PFSK-1 (cell line): ENCODE measurements around the gene FGFR2. TPM values are rescaled to one million over a fixed set of nuclear protein-coding genes. Genes with fewer than 3 reads are reported as not detected.

Source experiments
- FOXP2 ChIP-seq: optimal IDR thresholded peaks from 2 replicates; pipeline ENCODE3; 2011; ENCODE audit warnings: borderline replicate concordance, control low read depth, inconsistent platforms; ENCODE audit not compliant: insufficient read depth; ENCODE audit errors: extremely low read length, extremely low read depth
- POLR2AphosphoS5 ChIP-seq: IDR thresholded peaks from 2 replicates; pipeline ENCODE4 v1.6.1; 2012; ENCODE audit warnings: low read depth, mild to moderate bottlenecking, control low read depth, low read length, moderate library complexity
- REST ChIP-seq, 2 experiments: IDR thresholded peaks; 2 replicates each; pipeline versions ENCODE4 v1.6.1 to v1.8.0; 2011 to 2012; ENCODE audit warnings: low read depth in 2 of 2, low read length in 2 of 2, control low read depth in 1 of 2, inconsistent platforms in 1 of 2, mild to moderate bottlenecking in 1 of 2, moderate library complexity in 1 of 2; ENCODE audit not compliant: insufficient read depth in 1 of 2
- SIN3A ChIP-seq: IDR thresholded peaks from 2 replicates; pipeline ENCODE4 v1.6.1; 2012; ENCODE audit warnings: mild to moderate bottlenecking, low read length, moderate library complexity, borderline replicate concordance; ENCODE audit not compliant: insufficient read depth
- TAF1 ChIP-seq: IDR thresholded peaks from 2 replicates; pipeline ENCODE4 v1.6.1; 2012; ENCODE audit warnings: low read length, control low read depth, borderline replicate concordance; ENCODE audit not compliant: insufficient read depth
- polyA plus RNA-seq: library from polyadenylated mRNA; unstranded; fragments of >200 nt; gene quantifications from one replicate; pipeline ENCODE4 v1.2.1, GENCODE V29; 2012; ENCODE audit warnings: low read depth, missing spikeins; ENCODE audit not compliant: insufficient read length

FGFR2 gene
- polyA plus RNA-seq, result not detected

DNA sequence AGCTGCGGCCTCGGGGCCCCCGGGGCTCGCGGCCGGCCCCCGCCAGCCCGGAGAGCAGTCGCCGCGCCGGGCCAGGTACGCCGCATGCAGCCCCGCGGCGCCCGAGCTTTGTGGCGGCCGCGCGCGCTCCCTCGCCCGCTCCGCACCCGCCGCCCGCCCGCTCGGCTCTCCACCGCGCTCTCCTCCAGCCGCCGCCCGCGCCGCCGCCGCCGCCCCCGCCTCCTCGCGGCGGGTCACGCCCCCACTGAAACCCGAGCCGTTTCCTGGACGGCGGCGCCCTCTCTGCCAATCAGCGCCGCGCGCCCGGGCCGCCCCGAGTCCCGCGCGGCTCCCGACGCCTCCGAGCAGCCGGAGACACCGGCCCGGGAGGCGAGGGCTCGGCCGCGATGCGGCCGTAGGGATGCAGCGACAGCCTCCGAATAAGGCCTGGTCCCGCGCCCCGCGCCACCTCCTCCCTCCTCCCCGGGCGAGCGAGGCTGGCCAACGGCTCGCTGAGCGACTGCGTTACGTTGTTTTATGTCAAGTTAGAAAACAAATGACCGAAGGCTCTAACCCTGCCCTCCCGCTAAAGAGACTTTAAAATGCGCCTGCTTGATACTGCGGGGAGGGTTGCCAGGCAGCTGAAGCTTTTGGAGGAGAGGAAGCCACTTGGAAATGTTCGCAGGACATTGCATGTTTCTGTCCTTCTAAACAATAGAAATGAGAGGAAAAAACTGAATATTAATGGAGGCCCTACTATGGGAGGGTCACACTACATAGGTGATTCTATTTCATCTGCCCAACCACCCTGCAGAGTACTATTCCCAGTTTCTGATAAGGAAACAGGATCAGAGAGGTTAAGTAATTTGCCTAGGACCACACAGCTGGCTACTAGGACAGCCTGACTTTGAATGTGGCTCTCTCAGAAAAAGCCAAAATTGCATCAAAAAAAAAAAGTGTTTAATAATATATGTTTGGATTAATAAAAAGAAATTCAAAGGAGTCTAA lies at the start of gene FGFR2:
FGFR2 (minus strand) TSS at position 182 of the 987 bp plus-strand sequence. CDS start 4,627 bp downstream, outside the sequence.
- TF ChIP-seq FOXP2, result no peak
- TF ChIP-seq SIN3A, result no peak
- no peak for TF ChIP-seq REST (IDR thresholded peaks at IDR 0.05; ENCODE audit: insufficient read depth in 1 of 2, low read depth in 2 of 2, low read length in 2 of 2)
- TF ChIP-seq POLR2AphosphoS5, result no peak
- no peak for TF ChIP-seq TAF1

GRCh38 chr10:121647401-121647800 lies 49.2 kb upstream of the FGFR2 start:
- no peak for TF ChIP-seq FOXP2
- no peak for TF ChIP-seq SIN3A
- TF ChIP-seq POLR2AphosphoS5, result no peak
- no peak for TF ChIP-seq REST (IDR thresholded peaks at IDR 0.05; ENCODE audit: insufficient read depth in 1 of 2, low read depth in 2 of 2, low read length in 2 of 2)
- no peak for TF ChIP-seq TAF1

GRCh38 chr10:121645696-121646095 lies 47.5 kb upstream of the FGFR2 start:
- TF ChIP-seq REST (IDR thresholded peaks at IDR 0.05; ENCODE audit: insufficient read depth in 1 of 2, low read depth in 2 of 2, low read length in 2 of 2), result no peak
- no peak for TF ChIP-seq POLR2AphosphoS5
- no peak for TF ChIP-seq TAF1
- no peak for TF ChIP-seq FOXP2
- no peak for TF ChIP-seq SIN3A

GRCh38 chr10:121644501-121644900 lies 46.3 kb upstream of the FGFR2 start:
- TF ChIP-seq TAF1 (no peak), SIN3A (no peak), FOXP2 (no peak), REST (IDR thresholded peaks at IDR 0.05; ENCODE audit: insufficient read depth in 1 of 2, low read depth in 2 of 2, low read length in 2 of 2) (no peak), POLR2AphosphoS5 (no peak)
